ENCODE results near the gene GTSE1. TPM values are rescaled to one million over a fixed set of nuclear protein-coding genes. Genes with fewer than 3 reads are reported as not detected.

GTSE1 gene
- total RNA-seq, 1 donor from 2014 or later, result 0.26 TPM

DNA sequence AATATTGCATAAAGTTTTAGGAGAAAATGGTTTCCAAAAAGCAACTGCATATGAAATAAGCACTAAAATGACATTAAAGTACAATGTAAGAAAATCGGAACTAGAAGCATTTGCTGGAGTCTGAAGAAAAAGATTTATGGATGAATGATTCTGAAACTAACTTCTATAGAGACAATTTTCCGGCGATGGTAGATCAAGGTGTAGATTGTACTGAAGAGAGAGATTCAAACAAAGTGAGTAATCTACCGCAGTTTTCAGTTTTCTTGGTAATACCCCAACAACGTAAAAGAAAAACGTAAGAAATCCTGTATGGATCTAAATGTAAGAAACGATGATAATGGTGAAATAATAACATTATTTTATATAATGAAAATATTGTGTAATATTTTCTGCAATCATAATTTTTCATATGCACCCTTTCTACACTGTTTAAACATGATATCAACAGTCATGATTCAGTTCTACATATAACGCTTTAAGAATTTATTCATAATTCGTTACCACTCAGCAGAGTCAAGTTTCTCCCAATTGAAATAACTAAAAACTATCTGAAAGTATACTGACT is 44.8 kb upstream of the GTSE1 start:
- TF ChIP-seq CTCF (IDR thresholded peaks at IDR 0.05; ENCODE audit: insufficient read depth, low read length, severe bottlenecking), result no peak
- FAIRE-seq (no peak), DNase-seq (ENCODE audit: low read depth) (no peak)
- Histone ChIP-seq H3K36me3 (ENCODE audit: control insufficient read depth, insufficient read depth, low read length) (no peaks in the 10 kb centered on the region), H3K27me3 (ENCODE audit: control insufficient read depth, insufficient read depth, low read length) (no peaks in the 10 kb centered on the region), H3K4me3 (ENCODE audit: low read depth, low read length) (no peak overlapping the region)

DNA sequence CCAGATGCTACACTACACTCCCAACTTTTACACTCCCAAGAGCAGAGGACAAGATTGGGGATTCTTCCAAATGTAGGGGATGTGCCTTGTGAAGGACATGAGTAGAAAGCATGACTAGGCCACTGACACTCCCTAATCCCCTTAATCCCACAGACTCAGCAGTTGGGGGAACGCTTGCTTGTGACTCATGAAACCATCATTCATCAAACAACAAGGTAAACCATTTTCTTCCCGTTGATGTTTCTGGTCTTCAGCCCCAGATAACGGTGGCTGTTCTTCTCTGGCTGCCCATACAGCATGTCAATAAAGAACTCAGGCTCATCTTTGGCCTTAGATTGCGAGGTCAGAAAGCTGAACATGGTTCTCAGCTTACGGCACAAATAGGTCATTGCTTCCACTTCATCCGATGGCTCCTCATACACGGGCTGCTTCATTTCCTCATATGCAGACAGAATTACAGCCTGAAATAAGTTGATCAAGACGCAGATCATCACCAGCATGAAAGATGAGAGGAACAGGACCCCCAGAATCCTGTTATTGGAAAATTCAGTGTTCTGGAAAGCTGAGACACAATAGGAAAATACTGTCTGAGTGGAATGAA is 40.2 kb upstream of the GTSE1 start:
- H3K27me3 ChIP-seq (ENCODE audit: control insufficient read depth, insufficient read depth, low read length), result no peaks in the 10 kb centered on the region
- FAIRE-seq (no peak), DNase-seq (ENCODE audit: low read depth) (peak; percentile 75)
- no peak for TF ChIP-seq CTCF (IDR thresholded peaks at IDR 0.05; ENCODE audit: insufficient read depth, low read length, severe bottlenecking)
- H3K4me3 ChIP-seq (ENCODE audit: low read depth, low read length), result no peak overlapping the region
- no peaks in the 10 kb centered on the region for H3K36me3 ChIP-seq (ENCODE audit: control insufficient read depth, insufficient read depth, low read length)

DNA sequence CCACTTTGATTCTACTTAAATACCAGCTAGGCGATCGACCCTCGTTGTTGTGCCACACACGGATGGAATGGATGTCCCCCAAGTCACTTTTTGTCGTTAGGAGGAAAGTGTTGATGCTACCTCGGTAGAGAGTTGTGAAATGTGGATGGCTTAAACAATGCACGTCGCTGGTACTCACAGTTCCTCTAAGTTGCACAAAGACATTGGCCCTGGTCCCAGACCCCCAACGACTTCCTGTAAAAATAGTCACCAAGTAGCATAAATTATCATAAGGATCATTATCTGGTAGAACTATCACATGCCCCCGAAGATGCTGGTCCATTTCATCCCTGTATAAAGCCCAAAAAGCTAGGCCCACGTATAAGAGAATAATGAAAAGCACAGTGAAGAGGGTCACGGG is 37.3 kb upstream of the GTSE1 start:
- no peak for TF ChIP-seq CTCF (IDR thresholded peaks at IDR 0.05; ENCODE audit: insufficient read depth, low read length, severe bottlenecking)
- Histone ChIP-seq H3K36me3 (ENCODE audit: control insufficient read depth, insufficient read depth, low read length) (no peaks in the 10 kb centered on the region), H3K4me3 (ENCODE audit: low read depth, low read length) (no peak overlapping the region), H3K27me3 (ENCODE audit: control insufficient read depth, insufficient read depth, low read length) (peaks cover 2% of the 10 kb centered on the region)
- DNase-seq (ENCODE audit: low read depth) (no peak), FAIRE-seq (no peak)

DNA sequence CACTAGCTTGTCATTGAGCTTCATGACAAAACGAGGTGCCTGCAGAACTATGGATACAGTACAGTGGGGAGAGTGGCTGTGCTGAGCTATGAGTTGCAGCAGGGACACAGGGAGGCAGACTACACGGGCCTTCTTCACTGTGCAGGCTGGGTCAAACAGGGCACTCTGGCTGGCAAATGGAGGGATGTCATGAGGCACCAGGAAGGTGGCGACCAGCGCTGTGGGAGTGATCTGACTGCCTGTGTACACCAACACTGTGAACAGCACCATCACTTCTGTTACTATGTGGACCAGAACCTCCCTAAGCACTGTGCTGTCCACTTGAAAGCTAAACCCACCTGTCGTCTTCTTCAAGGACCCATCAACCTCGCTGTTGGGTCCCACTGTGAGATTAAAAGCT is 36.6 kb upstream of the GTSE1 start:
- DNase-seq (ENCODE audit: low read depth) (no peak), FAIRE-seq (no peak)
- Histone ChIP-seq H3K27me3 (ENCODE audit: control insufficient read depth, insufficient read depth, low read length) (peaks cover 2% of the 10 kb centered on the region), H3K36me3 (ENCODE audit: control insufficient read depth, insufficient read depth, low read length) (no peaks in the 10 kb centered on the region), H3K4me3 (ENCODE audit: low read depth, low read length) (no peak overlapping the region)
- TF ChIP-seq CTCF (IDR thresholded peaks at IDR 0.05; ENCODE audit: insufficient read depth, low read length, severe bottlenecking), result no peak

DNA sequence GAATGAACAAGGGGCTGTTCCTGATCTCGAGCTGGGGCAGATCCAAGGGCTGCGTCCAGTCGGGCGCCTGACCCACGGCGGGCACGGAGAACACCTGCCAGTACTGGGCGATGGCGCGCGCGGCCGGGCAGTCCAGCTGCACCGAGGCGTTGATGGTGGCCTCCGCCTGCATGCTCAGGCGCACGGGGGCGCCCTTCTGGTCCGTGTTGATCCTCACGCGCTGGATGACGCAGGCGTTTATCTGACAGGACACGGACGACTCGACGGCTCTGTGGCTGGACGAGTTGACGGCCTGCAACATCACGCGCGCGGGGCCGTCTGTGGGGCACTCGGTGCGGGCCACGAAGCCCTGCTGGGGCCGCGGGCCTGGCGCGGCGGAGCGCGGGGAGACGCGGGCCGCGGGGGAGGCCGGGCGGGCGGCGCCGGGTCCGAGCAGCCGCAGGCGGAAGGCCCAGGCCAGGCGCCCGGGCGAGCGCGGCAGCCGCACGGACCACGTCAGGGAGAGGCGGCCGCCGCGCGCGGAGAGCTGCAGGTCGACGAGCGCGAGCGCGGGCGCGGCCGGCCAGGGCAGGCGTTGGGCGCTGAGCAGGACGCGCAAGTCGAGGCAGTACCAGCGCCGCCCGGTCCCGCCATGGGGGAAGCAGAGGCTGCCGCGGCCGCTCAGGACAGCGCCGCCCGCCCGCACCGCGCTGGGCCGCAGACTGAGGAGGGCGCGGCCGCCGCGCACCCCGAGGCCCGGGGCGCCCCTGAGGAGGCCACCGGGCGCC is 34.0 kb upstream of the GTSE1 start:
- FAIRE-seq (no peak), DNase-seq (ENCODE audit: low read depth) (peak; percentile 13)
- Histone ChIP-seq H3K27me3 (ENCODE audit: control insufficient read depth, insufficient read depth, low read length) (peaks cover 2% of the 10 kb centered on the region), H3K4me3 (ENCODE audit: low read depth, low read length) (peak overlapping the region; percentile 6), H3K36me3 (ENCODE audit: control insufficient read depth, insufficient read depth, low read length) (no peaks in the 10 kb centered on the region)
- TF ChIP-seq CTCF (IDR thresholded peaks at IDR 0.05; ENCODE audit: insufficient read depth, low read length, severe bottlenecking), result peak; percentile 43
